SK-N-SH (cell line): ENCODE measurements around the gene CDS2.

Experiments
- GATA2 ChIP-seq: sonication (generic); formaldehyde crosslinking; IDR thresholded peaks from 2 replicates; pipeline ENCODE4 v1.5.0; 2020; ENCODE audit warnings: mild to moderate bottlenecking, missing genetic modification reagents
- IRF3 ChIP-seq: fragments of 150-350 bp; IDR thresholded peaks from 2 replicates; pipeline ENCODE4 v1.6.1; 2016; ENCODE audit warnings: mild to moderate bottlenecking, low read depth, low read length

GRCh38 chr20:5221061-5221430, 94.2 kb downstream of the CDS2 start:
- TF ChIP-seq IRF3 (no peak), GATA2 (CRISPR knock-in tag) (no peak)
